Memory B cell (primary cell): ENCODE results near the gene SF3B2.

Source experiments
- ATAC-seq: fragments of 150-1000 bp; cut with Tn5 transposase; 2 replicates; pipeline ENCODE4 v1.10.0; 2021; ENCODE audit warnings: low read depth, mild to moderate bottlenecking, moderate library complexity
- DNase-seq, 2 donors: peaks; one replicate each; pipeline ENCODE4 v3.0.0; 2022; ENCODE audit warnings: low spot score in 2 of 2
- H3K27ac Mint-ChIP-seq: one replicate; pipeline ENCODE4 v1.8.0; 2022; ENCODE audit warnings: mild to moderate bottlenecking, moderate library complexity, mixed read lengths
- H3K27me3 Mint-ChIP-seq: one replicate; pipeline ENCODE4 v1.8.0; 2022; ENCODE audit warnings: mixed read lengths
- H3K36me3 Mint-ChIP-seq: one replicate; pipeline ENCODE4 v1.8.0; 2022; ENCODE audit warnings: mild to moderate bottlenecking, mixed read lengths
- H3K4me1 Mint-ChIP-seq: one replicate; pipeline ENCODE4 v1.8.0; 2022; ENCODE audit warnings: mixed read lengths
- H3K4me3 Mint-ChIP-seq: one replicate; pipeline ENCODE4 v1.8.0; 2022; ENCODE audit warnings: mild to moderate bottlenecking, moderate library complexity, mixed read lengths
- H3K9me3 Mint-ChIP-seq: one replicate; pipeline ENCODE4 v1.8.0; 2022; ENCODE audit warnings: mixed read lengths

Gene SF3B2

GRCh38 chr11:66032957-66033735 lies 19.0 kb upstream of the SF3B2 start:
- Mint-ChIP-seq H3K4me3 (no peak overlapping the region), H3K36me3 (no peaks in the 10 kb centered on the region), H3K27ac (no peak overlapping the region), H3K27me3 (peaks cover 5% of the 10 kb centered on the region), H3K4me1 (no peaks in the 10 kb centered on the region), H3K9me3 (no peaks in the 10 kb centered on the region)
- DNase-seq: no peak
- ATAC-seq: peak; percentile 29

DNA sequence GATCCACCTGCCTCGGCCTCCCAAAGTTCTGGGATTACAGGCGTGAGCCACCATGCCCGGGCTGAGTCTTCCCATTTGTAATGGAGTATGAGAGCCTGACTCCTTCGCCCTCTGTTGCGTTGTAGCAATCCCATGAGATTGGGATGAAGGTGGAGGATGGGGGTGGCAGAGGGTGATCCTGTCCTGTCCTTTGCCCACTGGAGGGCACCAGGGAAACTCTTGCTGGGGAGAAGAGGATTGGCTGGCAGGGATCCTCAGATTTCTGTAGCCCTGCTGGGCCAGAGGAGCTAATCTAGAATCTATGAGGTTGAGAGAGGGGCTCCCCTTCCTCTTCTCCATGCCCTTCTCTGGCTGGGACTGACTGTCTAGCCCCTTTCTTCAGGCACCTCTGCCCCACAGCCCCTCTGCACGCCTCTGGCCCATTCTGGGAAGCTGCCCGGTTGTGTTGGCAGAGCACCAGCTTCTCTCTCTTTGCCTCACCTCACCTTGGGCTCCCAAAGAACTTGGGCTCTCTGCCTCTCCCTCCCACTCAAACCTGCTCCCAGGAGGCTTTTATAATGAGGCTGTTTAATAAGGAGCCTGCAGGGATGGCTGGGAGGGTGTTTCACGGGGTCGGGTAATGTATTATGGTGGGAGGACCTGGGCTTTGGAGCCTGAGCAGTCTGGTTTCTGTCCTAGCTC lies 16.4 kb upstream of the SF3B2 start:
- Mint-ChIP-seq H3K4me3 (no peak overlapping the region), H3K9me3 (no peaks in the 10 kb centered on the region), H3K27me3 (peaks cover 5% of the 10 kb centered on the region), H3K36me3 (no peaks in the 10 kb centered on the region), H3K4me1 (no peaks in the 10 kb centered on the region), H3K27ac (no peak overlapping the region)
- ATAC-seq (no peak), DNase-seq (no peak)

DNA sequence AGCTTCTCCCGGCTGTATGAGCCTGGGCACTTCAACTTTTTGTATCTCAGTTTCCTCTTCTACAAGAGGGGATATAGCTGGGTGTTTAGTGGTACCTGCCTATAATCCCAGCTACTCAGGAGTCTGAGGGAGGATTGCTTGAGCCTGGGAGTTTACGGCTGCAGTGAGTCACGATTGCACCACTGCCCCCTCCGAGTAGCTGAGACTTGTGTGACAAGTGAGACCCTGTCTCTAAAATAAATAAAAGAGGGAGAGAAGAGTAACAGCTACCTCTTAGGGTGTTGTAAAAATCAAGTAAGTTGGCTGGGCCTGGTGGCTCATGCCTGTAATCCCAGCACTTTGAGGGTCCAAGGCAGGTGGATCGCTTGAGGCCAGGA lies 15.8 kb upstream of the SF3B2 start:
- DNase-seq (no peak), ATAC-seq (no peak)
- Mint-ChIP-seq H3K36me3 (no peaks in the 10 kb centered on the region), H3K27ac (no peak overlapping the region), H3K4me1 (no peaks in the 10 kb centered on the region), H3K4me3 (no peak overlapping the region), H3K27me3 (peaks cover 5% of the 10 kb centered on the region), H3K9me3 (no peaks in the 10 kb centered on the region)

DNA sequence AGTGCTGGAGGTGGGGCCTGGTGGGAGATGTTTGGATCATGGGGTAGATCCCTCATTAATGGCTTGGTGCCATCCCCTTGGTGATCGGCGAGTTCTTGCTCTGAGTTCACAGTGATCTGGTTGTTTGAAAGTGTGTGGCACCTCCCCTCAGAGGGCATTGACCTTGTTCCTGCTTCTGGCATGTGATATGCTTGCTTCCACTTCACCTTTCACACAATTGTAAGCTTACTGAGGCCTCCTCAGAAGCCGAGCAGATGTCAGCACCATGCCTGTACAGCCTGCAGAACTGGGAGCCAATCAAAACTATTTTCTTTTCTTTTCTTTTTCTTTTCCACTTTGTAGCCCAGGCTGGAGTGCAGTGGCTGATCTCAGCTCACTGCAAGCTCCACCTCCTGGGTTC lies 14.8 kb upstream of the SF3B2 start:
- no peaks in the 10 kb centered on the region for H3K36me3 Mint-ChIP-seq
- no peak for DNase-seq
- no peak for ATAC-seq
- peaks cover 5% of the 10 kb centered on the region for H3K27me3 Mint-ChIP-seq
- H3K4me1 Mint-ChIP-seq: no peaks in the 10 kb centered on the region
- no peak overlapping the region for H3K4me3 Mint-ChIP-seq
- no peaks in the 10 kb centered on the region for H3K9me3 Mint-ChIP-seq
- H3K27ac Mint-ChIP-seq: no peak overlapping the region

DNA sequence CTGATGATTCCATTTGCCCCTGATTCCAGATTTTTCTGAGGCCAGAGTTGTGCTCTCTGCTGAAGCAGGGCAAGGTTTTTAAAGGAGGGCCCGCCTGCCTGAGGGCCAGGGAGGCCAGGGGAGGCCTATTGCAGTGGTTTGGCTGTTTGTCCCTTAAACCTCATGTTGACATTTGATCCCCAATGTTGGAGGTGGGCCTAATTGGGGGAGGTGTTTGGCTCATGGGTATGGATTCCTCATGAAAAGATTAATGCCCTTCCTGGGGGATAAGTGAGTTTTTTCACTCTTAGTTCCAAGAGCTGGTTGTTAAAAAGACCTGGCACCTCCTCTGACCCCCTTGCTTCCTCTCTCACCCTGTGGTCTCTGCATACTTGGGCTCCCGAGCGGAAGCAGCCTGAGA lies 12.4 kb upstream of the SF3B2 start:
- H3K4me1 Mint-ChIP-seq: peaks cover 2% of the 10 kb centered on the region
- H3K27ac Mint-ChIP-seq: no peak overlapping the region
- H3K9me3 Mint-ChIP-seq: no peaks in the 10 kb centered on the region
- ATAC-seq (no peak), DNase-seq (no peak)
- no peaks in the 10 kb centered on the region for H3K36me3 Mint-ChIP-seq
- H3K27me3 Mint-ChIP-seq: peaks cover 3% of the 10 kb centered on the region
- H3K4me3 Mint-ChIP-seq: no peak overlapping the region

GRCh38 chr11:66042227-66042995 lies 9.8 kb upstream of the SF3B2 start:
- peaks cover 5% of the 10 kb centered on the region for H3K4me1 Mint-ChIP-seq
- DNase-seq: no peak
- no peak overlapping the region for H3K27ac Mint-ChIP-seq
- no peaks in the 10 kb centered on the region for H3K36me3 Mint-ChIP-seq
- no peak for ATAC-seq
- no peak overlapping the region for H3K4me3 Mint-ChIP-seq
- no peaks in the 10 kb centered on the region for H3K9me3 Mint-ChIP-seq
- H3K27me3 Mint-ChIP-seq: no peaks in the 10 kb centered on the region

DNA sequence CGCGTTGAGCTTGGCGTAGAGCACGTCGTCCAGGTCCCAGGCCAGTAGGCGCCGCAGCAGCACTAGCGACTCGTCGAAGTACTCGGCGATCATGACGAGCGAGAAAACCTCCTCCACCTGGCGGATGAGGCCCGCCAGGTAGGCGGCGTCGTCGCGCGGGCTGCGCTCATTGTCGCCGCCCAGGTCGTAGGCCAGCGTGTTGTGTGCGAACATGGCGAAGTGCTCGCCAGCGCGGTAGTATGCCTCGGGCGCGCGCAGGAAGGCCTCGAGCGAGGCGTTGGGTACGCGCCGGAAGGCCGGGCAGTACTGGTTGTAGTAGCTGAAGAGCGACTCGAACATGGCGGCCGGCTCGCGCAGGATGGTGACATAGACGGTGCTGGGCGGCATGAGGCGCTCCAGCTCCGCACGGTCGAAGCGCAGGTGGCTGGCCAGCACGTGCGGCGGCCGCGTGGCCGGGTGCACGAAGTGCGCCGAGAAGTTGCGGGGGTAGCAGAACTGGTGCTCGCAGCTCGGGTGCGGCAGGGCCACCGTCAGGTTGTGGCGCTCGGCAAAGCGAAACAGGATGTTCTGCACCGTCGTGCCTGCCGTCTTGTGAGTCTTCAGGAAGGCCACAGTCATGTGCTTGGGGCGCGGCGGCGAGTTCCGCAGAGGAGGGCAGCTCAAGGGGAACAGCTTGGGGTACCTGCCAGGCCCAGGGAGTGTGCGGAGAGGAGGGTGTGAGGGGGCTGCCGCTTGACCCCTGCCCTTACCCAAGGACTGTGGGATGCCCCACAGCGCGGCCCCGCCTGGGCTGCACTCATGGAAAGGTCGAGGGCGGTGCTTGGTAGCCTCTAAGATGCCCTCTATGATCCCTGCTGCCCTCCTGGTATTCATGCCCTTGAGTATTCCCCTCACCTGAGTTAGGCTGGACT lies 8.9 kb upstream of the SF3B2 start:
- no peaks in the 10 kb centered on the region for H3K9me3 Mint-ChIP-seq
- H3K36me3 Mint-ChIP-seq: no peaks in the 10 kb centered on the region
- H3K4me1 Mint-ChIP-seq: peaks cover 5% of the 10 kb centered on the region
- DNase-seq: no peak
- H3K27me3 Mint-ChIP-seq: no peaks in the 10 kb centered on the region
- H3K4me3 Mint-ChIP-seq: no peak overlapping the region
- H3K27ac Mint-ChIP-seq: no peak overlapping the region
- no peak for ATAC-seq

GRCh38 chr11:66044757-66045156 lies 7.4 kb upstream of the SF3B2 start:
- H3K27me3 Mint-ChIP-seq: peaks cover 3% of the 10 kb centered on the region
- no peak for DNase-seq
- ATAC-seq: peak; percentile 4
- H3K4me1 Mint-ChIP-seq: peaks cover 11% of the 10 kb centered on the region
- H3K9me3 Mint-ChIP-seq: no peaks in the 10 kb centered on the region
- no peak overlapping the region for H3K27ac Mint-ChIP-seq
- no peak overlapping the region for H3K4me3 Mint-ChIP-seq
- H3K36me3 Mint-ChIP-seq: no peaks in the 10 kb centered on the region

- Mint-ChIP-seq H3K27ac (no peak overlapping the region), H3K4me1 (peaks cover 11% of the 10 kb centered on the region), H3K36me3 (no peaks in the 10 kb centered on the region), H3K9me3 (no peaks in the 10 kb centered on the region), H3K4me3 (no peak overlapping the region), H3K27me3 (peaks cover 3% of the 10 kb centered on the region)
- ATAC-seq: peak; percentile 99
- peak; percentile 86 to 87 for DNase-seq
These were observed 7.0 kb upstream of the SF3B2 start for GRCh38 chr11:66045177-66045639.

DNA sequence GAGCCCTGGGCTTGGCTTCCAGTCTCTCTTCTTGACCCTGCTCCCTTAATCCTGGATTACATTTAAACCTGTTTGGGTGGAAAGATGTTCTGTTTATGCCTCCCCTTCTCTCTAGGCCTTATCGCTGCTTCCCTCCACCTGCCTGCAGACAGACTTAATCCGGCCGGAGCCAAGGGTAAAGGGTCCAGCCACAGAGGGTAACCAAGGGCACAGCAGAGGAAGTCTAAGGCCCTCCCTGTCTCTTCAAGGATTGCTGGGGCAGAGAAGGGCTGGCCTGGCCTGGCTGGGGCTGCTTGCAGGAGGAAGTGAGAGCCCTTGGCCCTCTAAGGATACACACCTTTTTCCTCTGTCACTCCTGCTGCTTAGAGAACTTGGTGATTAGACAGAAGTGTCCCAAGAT lies 5.3 kb upstream of the SF3B2 start:
- no peaks in the 10 kb centered on the region for H3K9me3 Mint-ChIP-seq
- peaks cover 17% of the 10 kb centered on the region for H3K4me1 Mint-ChIP-seq
- H3K27me3 Mint-ChIP-seq: peaks cover 3% of the 10 kb centered on the region
- no peak overlapping the region for H3K4me3 Mint-ChIP-seq
- H3K36me3 Mint-ChIP-seq: no peaks in the 10 kb centered on the region
- DNase-seq (no peak), ATAC-seq (no peak)
- H3K27ac Mint-ChIP-seq: no peak overlapping the region

- Mint-ChIP-seq H3K9me3 (no peaks in the 10 kb centered on the region), H3K4me1 (peaks cover 19% of the 10 kb centered on the region), H3K27ac (no peak overlapping the region), H3K4me3 (no peak overlapping the region), H3K36me3 (peaks cover 3% of the 10 kb centered on the region), H3K27me3 (peaks cover 3% of the 10 kb centered on the region)
- ATAC-seq (no peak), DNase-seq (no peak)
These were observed 4.4 kb upstream of the SF3B2 start for GRCh38 chr11:66047541-66048365.

DNA sequence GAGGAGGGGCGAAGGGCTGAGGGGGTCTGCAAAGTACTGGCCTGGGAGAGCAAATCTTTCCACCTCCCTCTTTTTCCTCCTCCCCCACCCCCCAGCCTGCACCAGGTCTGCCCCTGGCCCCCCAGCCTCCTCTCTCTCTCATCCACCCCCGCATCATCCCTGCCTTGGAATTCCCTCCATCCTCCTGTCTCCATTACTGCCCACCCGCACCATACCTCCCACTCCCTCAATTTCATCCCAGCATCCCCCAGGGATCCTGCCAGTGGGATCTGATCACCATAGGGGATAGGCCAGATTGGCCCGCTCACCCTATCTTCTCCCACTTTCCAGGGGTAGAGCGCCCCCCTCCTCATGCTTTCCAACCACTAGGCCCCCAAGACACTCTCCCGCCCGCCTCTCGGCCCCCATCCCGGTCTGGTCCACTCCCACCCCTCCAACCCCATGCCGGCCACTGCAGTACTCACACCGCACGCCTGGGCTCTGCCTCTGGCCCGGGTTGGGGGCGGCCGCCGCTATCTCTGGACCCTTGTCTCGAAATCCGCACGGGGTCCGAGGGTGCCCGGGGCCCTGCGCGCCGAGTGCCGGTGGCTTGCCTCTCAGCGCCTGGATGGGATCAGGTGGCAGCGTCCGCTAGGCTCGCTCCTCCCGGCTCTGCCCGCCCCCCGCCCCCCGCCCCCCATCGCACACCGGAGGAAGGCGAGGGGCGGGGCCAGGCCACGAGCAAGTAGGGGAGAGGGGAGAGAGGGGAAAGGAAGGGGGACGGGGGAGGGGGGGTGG lies 3.4 kb upstream of the SF3B2 start, which contains the start of gene GAL3ST3:
Gene GAL3ST3, minus strand, starts transcription at position 615 of the 777 bp plus-strand sequence. CDS start 3,746 bp downstream, outside the sequence.
- DNase-seq (no peak), ATAC-seq (no peak)
- Mint-ChIP-seq H3K9me3 (no peaks in the 10 kb centered on the region), H3K4me1 (peaks cover 24% of the 10 kb centered on the region), H3K27me3 (peaks cover 3% of the 10 kb centered on the region), H3K36me3 (peaks cover 5% of the 10 kb centered on the region), H3K4me3 (no peak within 1 kb of the TSS), H3K27ac (no peak within 1 kb of the TSS)
